Retinal pigment epithelial cell (primary cell): ENCODE measurements around the gene AFF4.

Experiments used
- DNase-seq: peaks from one replicate; pipeline ENCODE4 v3.0.0-alpha.2; 2010; ENCODE audit warnings: low read depth
- H3K4me3 ChIP-seq: 2 replicates; pipeline ENCODE4 v1.5.1; 2011; ENCODE audit warnings: mild to moderate bottlenecking, low read length, control low read depth, moderate library complexity
- CTCF ChIP-seq: conservative IDR thresholded peaks from 2 replicates; pipeline ENCODE4 v1.5.1; 2011; ENCODE audit warnings: low read depth, low read length, control low read depth, inconsistent platforms

Gene AFF4

GRCh38 chr5:132840313-132840712, 123.1 kb downstream of the AFF4 start:
- TF ChIP-seq CTCF, result no peak
- no peak for DNase-seq
- no peak overlapping the region for H3K4me3 ChIP-seq

- no peak overlapping the region for H3K4me3 ChIP-seq
- DNase-seq, result no peak
- TF ChIP-seq CTCF, result no peak
Observed at GRCh38 chr5:132839426-132840301, 123.8 kb downstream of the AFF4 start.

GRCh38 chr5:132838516-132839282, 124.7 kb downstream of the AFF4 start:
- no peak for DNase-seq
- H3K4me3 ChIP-seq, result no peak overlapping the region
- no peak for TF ChIP-seq CTCF

- no peak overlapping the region for H3K4me3 ChIP-seq
- no peak for DNase-seq
- TF ChIP-seq CTCF, result no peak
Observed at GRCh38 chr5:132837868-132838267, 125.6 kb downstream of the AFF4 start.

GRCh38 chr5:132836852-132837251, 126.6 kb downstream of the AFF4 start:
- no peak for DNase-seq
- H3K4me3 ChIP-seq, result no peak overlapping the region
- no peak for TF ChIP-seq CTCF

GRCh38 chr5:132834057-132834456, 129.4 kb downstream of the AFF4 start:
- H3K4me3 ChIP-seq, result no peak overlapping the region
- no peak for TF ChIP-seq CTCF
- DNase-seq, result no peak
